LNCaP clone FGC (cell line): ENCODE data around the gene CCPG1.
"Not testable (repeated sequence)": the region's sequence is repeated elsewhere in the genome, so short reads cannot be mapped to it uniquely, and the experiment has no call there.

Experiments
- DNase-seq: peaks from one replicate; pipeline ENCODE4 v3.0.0-alpha.2; 2011; ENCODE audit warnings: low read depth
- H3K4me3 ChIP-seq: 2 replicates; pipeline ENCODE4 v1.5.1; 2011; ENCODE audit warnings: mild to moderate bottlenecking, low read depth, low read length, control low read depth
- CTCF ChIP-seq: IDR thresholded peaks from 2 replicates; pipeline ENCODE4 v1.5.1; 2012; ENCODE audit warnings: mild to moderate bottlenecking; ENCODE audit not compliant: control insufficient read depth, insufficient read depth; ENCODE audit errors: extremely low read depth

Gene CCPG1

GRCh38 chr15:55408012-55408928 lies at the start of gene CCPG1, which contains the start of gene PIERCE2:
Gene CCPG1, minus strand, starts transcription at chr15:55408359. Its CDS starts 18,935 bp downstream, at chr15:55389424.
Gene PIERCE2, plus strand, starts transcription at chr15:55408495. Its CDS starts 274 bp downstream, at chr15:55408769.
- TF ChIP-seq CTCF = peak; percentile 61
- peak within 1 kb of the TSS; percentile 95 for H3K4me3 ChIP-seq
- DNase-seq = peak; percentile 82

- DNase-seq = peak; percentile 15
- no peak overlapping the region for H3K4me3 ChIP-seq
- TF ChIP-seq CTCF = no peak
Observed at GRCh38 chr15:55457401-55458022, 49.4 kb upstream of the CCPG1 start.

- DNase-seq, H3K4me3 ChIP-seq: not testable (repeated sequence)
Observed at GRCh38 chr15:55447030-55447394, 38.9 kb upstream of the CCPG1 start.

- not testable (repeated sequence) for H3K4me3 ChIP-seq, DNase-seq
Observed at GRCh38 chr15:55446379-55447029, 38.3 kb upstream of the CCPG1 start.

- DNase-seq = not testable (repeated sequence)
Observed at GRCh38 chr15:55445936-55446335, 37.8 kb upstream of the CCPG1 start.

GRCh38 chr15:55443141-55443540 lies 35.0 kb upstream of the CCPG1 start:
- DNase-seq, H3K4me3 ChIP-seq: not testable (repeated sequence)

More at GRCh38 chr15:55445936-55446335, 37.8 kb upstream of the CCPG1 start:
- H3K4me3 ChIP-seq = not testable (repeated sequence)

- H3K4me3 ChIP-seq = no peak overlapping the region
- TF ChIP-seq CTCF = peak; percentile 60
- peak; percentile 18 for DNase-seq
Observed at GRCh38 chr15:55434989-55435825, 27.0 kb upstream of the CCPG1 start.

GRCh38 chr15:55422089-55422488 lies 13.9 kb upstream of the CCPG1 start:
- DNase-seq = no peak
- no peak for TF ChIP-seq CTCF
- no peak overlapping the region for H3K4me3 ChIP-seq
